GM03348 (cell line): Measurements from ENCODE around the gene CCDC136.

Source experiments
- DNase-seq: peaks from one replicate; pipeline ENCODE4 v3.0.0; 2012; ENCODE audit warnings: low spot score

The CCDC136 gene

GRCh38 chr7:128863433-128863989 is 71.7 kb downstream of the CCDC136 start:
- peak; percentile 84 for DNase-seq

GRCh38 chr7:128865303-128865702 is 73.5 kb downstream of the CCDC136 start:
- no peak for DNase-seq

- no peak for DNase-seq
Measured at GRCh38 chr7:128865996-128866877, 74.5 kb downstream of the CCDC136 start.

GRCh38 chr7:128867241-128867640 is 75.5 kb downstream of the CCDC136 start:
- no peak for DNase-seq

- no peak for DNase-seq
Measured at GRCh38 chr7:128867842-128868623, 76.3 kb downstream of the CCDC136 start.

- no peak for DNase-seq
Measured at GRCh38 chr7:128868624-128869137, 76.9 kb downstream of the CCDC136 start.

- DNase-seq, result peak; percentile 78
Measured at GRCh38 chr7:128869138-128869943, 77.6 kb downstream of the CCDC136 start.

- DNase-seq, result no peak
Measured at GRCh38 chr7:128869944-128870285, 78.1 kb downstream of the CCDC136 start.

GRCh38 chr7:128871050-128871449 is 79.3 kb downstream of the CCDC136 start:
- DNase-seq, result no peak
